ENCODE measurements around the gene PSG4. TPM values are rescaled to one million over a fixed set of nuclear protein-coding genes. Genes with fewer than 3 reads are reported as not detected.
"Not testable (repeated sequence)": the region's sequence is repeated elsewhere in the genome, so short reads cannot be mapped to it uniquely, and the experiment has no call there.

The PSG4 gene
- total and polyA plus RNA-seq, 7 experiments from 2014 or later: 0.21 to 0.66 TPM; not detected in 5

DNA sequence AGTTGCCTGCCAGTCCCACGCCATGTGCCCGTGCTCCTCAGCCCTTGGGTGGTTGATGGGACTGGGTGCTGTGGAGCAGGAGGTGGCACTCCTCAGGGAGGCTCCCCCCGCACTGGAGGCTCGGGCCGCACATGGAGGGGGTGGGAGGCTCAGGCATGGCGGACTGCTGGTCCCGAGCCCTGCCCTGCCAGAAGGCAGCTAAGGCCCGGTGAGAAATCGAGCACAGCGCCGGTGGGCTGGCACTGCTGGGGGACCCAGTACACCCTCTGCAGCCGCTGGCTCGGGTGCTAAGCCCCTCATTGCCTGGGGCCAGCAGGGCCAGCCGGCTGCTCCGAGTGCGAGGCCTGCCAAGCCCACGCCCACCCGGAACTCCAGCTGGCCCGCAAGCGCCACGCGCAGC lies 16.5 kb upstream of the PSG4 start:
- H3K9me3 ChIP-seq (ENCODE audit: control insufficient read depth in 2 of 3, low read length in 3 of 3); POLR2A ChIA-PET; H3K27ac ChIP-seq (ENCODE audit: low read depth, low read length); CTCF ChIA-PET; H3K27me3 ChIP-seq (ENCODE audit: control insufficient read depth in 2 of 2, insufficient read depth in 2 of 2, low read length in 2 of 2); H3K4me1 Mint-ChIP-seq; H3K4me1 ChIP-seq (ENCODE audit: control insufficient read depth in 2 of 2, insufficient read depth in 2 of 2, low read length in 2 of 2); H3K4me3 Mint-ChIP-seq; H3K27ac Mint-ChIP-seq; DNase-seq; intact Hi-C loops (cut with micrococcal nuclease); H3K4me3 ChIP-seq (ENCODE audit: low read length); ATAC-seq; H3K36me3 ChIP-seq (ENCODE audit: control insufficient read depth in 2 of 3, insufficient read depth in 3 of 3, low read length in 3 of 3): not testable (repeated sequence)
- peaks cover 0 to 15% (median 0%) of the 10 kb centered on the region in 5 donors for H3K36me3 Mint-ChIP-seq
- H3K9me3 Mint-ChIP-seq: peaks cover 0 to 84% (median 16%) of the 10 kb centered on the region in 11 donors
- peaks cover 0 to 27% (median 5%) of the 10 kb centered on the region in 5 donors for H3K27me3 Mint-ChIP-seq

DNA sequence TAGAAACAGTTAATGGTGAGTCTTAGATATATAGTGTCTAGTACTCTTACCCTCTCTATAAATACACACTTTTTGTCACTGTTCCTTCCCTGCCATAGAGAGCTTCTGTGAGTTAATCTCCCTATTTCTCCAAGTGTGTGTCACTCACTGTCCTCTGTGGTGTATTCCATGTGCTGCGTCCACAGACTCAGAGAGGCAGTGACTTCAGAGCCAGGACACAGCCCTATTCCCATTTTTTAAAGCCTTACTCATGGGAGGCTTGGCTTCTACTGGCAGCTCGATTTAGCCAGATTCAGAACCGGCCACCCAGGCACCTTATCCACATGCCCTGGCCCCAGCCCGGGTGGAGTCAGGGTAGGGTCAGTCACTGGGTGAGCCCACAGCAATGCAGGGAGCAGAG lies 13.7 kb upstream of the PSG4 start:
- CTCF ChIA-PET; H3K27ac Mint-ChIP-seq; H3K4me1 ChIP-seq (ENCODE audit: control insufficient read depth in 2 of 2, insufficient read depth in 2 of 2, low read length in 2 of 2); H3K27me3 ChIP-seq (ENCODE audit: control insufficient read depth in 2 of 2, insufficient read depth in 2 of 2, low read length in 2 of 2); H3K27ac ChIP-seq (ENCODE audit: low read depth, low read length); ATAC-seq; H3K4me1 Mint-ChIP-seq; H3K36me3 ChIP-seq (ENCODE audit: control insufficient read depth in 2 of 3, insufficient read depth in 3 of 3, low read length in 3 of 3); H3K4me3 Mint-ChIP-seq; POLR2A ChIA-PET; DNase-seq; H3K9me3 ChIP-seq (ENCODE audit: control insufficient read depth in 2 of 3, low read length in 3 of 3); H3K36me3 Mint-ChIP-seq; H3K4me3 ChIP-seq (ENCODE audit: low read length); intact Hi-C loops (cut with micrococcal nuclease): not testable (repeated sequence)
- peaks cover 3 to 32% (median 26%) of the 10 kb centered on the region in 5 donors for H3K27me3 Mint-ChIP-seq
- peaks cover 0 to 57% (median 11%) of the 10 kb centered on the region in 11 donors for H3K9me3 Mint-ChIP-seq

- DNase-seq; H3K36me3 ChIP-seq (ENCODE audit: control insufficient read depth in 2 of 3, insufficient read depth in 3 of 3, low read length in 3 of 3); ATAC-seq; H3K4me1 ChIP-seq (ENCODE audit: control insufficient read depth in 2 of 2, insufficient read depth in 2 of 2, low read length in 2 of 2); POLR2A ChIA-PET; H3K27ac Mint-ChIP-seq; H3K4me3 ChIP-seq (ENCODE audit: low read length); intact Hi-C loops (cut with micrococcal nuclease); H3K9me3 ChIP-seq (ENCODE audit: control insufficient read depth in 2 of 3, low read length in 3 of 3); H3K4me1 Mint-ChIP-seq; H3K4me3 Mint-ChIP-seq; H3K36me3 Mint-ChIP-seq; CTCF ChIA-PET; H3K27me3 ChIP-seq (ENCODE audit: control insufficient read depth in 2 of 2, insufficient read depth in 2 of 2, low read length in 2 of 2); H3K27ac ChIP-seq (ENCODE audit: low read depth, low read length): not testable (repeated sequence)
- Mint-ChIP-seq H3K27me3 (peaks cover 3 to 40% (median 29%) of the 10 kb centered on the region in 5 donors), H3K9me3 (peaks cover 0 to 31% (median 2%) of the 10 kb centered on the region in 11 donors)
Observed at GRCh38 chr19:43215881-43216280, 10.4 kb upstream of the PSG4 start.

DNA sequence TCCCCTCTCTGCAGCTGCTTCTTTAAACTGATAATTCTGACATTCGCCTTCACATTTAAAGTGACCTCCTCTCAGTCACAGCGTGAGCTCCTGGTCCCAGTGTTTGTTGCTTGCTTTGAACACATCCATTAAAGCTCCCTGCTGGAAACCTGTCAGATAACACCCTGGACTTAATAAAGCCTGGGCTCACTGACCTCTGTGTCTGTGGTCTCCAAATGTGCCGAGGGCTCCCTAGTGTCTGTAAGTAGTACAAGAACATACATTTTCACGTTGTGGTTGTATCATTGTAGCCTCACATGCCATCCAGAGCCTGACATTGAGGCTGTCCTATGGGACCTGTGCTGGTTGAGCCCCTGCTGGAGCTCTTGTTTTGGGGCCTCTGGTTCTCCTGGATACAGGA lies 2.6 kb upstream of the PSG4 start:
- ATAC-seq (no peak), DNase-seq (no peak)
- Histone ChIP-seq H3K27me3 (ENCODE audit: control insufficient read depth in 2 of 2, insufficient read depth in 2 of 2, low read length in 2 of 2) (no peaks in the 10 kb centered on the region), H3K4me1 (ENCODE audit: control insufficient read depth in 2 of 2, insufficient read depth in 2 of 2, low read length in 2 of 2) (no peaks in the 10 kb centered on the region), H3K36me3 (ENCODE audit: control insufficient read depth in 2 of 3, insufficient read depth in 3 of 3, low read length in 3 of 3) (no peaks in the 10 kb centered on the region), H3K27ac (ENCODE audit: low read depth, low read length) (no peak overlapping the region), H3K9me3 (ENCODE audit: control insufficient read depth in 2 of 3, low read length in 3 of 3) (no peaks in the 10 kb centered on the region), H3K4me3 (ENCODE audit: low read length) (no peak overlapping the region)
- intact Hi-C loops (cut with micrococcal nuclease): loop anchor here in 1 of 2 donors (5.0 kb wide), 1 partner anchor 309 kb away; no protein-coding TSS in a partner anchor
- H3K4me3 Mint-ChIP-seq: no peak overlapping the region
- ChIA-PET POLR2A (no interaction called here), CTCF (no interaction called here)
- H3K4me1 Mint-ChIP-seq: no peaks in the 10 kb centered on the region
- no peaks in the 10 kb centered on the region for H3K36me3 Mint-ChIP-seq
- no peak overlapping the region for H3K27ac Mint-ChIP-seq
- no peaks in the 10 kb centered on the region for H3K9me3 Mint-ChIP-seq
- H3K27me3 Mint-ChIP-seq: peaks cover 0 to 28% (median 19%) of the 10 kb centered on the region in 5 donors

- peak in 1 of 9 donors; percentile 37 for DNase-seq
- CTCF ChIA-PET; H3K36me3 Mint-ChIP-seq; H3K9me3 Mint-ChIP-seq; POLR2A ChIA-PET; H3K4me3 ChIP-seq (ENCODE audit: low read length); H3K4me3 Mint-ChIP-seq; H3K9me3 ChIP-seq (ENCODE audit: control insufficient read depth in 2 of 3, low read length in 3 of 3); H3K27ac Mint-ChIP-seq; H3K27me3 ChIP-seq (ENCODE audit: control insufficient read depth in 2 of 2, insufficient read depth in 2 of 2, low read length in 2 of 2); ATAC-seq; H3K4me1 ChIP-seq (ENCODE audit: control insufficient read depth in 2 of 2, insufficient read depth in 2 of 2, low read length in 2 of 2); H3K4me1 Mint-ChIP-seq; H3K36me3 ChIP-seq (ENCODE audit: control insufficient read depth in 2 of 3, insufficient read depth in 3 of 3, low read length in 3 of 3); H3K27ac ChIP-seq (ENCODE audit: low read depth, low read length): not testable (repeated sequence)
- intact Hi-C loops (cut with micrococcal nuclease): loop anchor here in 1 of 2 donors (5.0 kb wide), 1 partner anchor 310 kb away; no protein-coding TSS in a partner anchor
- H3K27me3 Mint-ChIP-seq: peaks cover 0 to 23% (median 19%) of the 10 kb centered on the region in 5 donors
Observed at GRCh38 chr19:43207174-43207573, 1.7 kb upstream of the PSG4 start.

- H3K36me3 Mint-ChIP-seq; intact Hi-C loops (cut with micrococcal nuclease): not testable (repeated sequence)
Observed at GRCh38 chr19:43203611-43204010, 1.8 kb downstream of the PSG4 start.

GRCh38 chr19:43201891-43202290 lies 3.5 kb downstream of the PSG4 start:
- ATAC-seq; DNase-seq; H3K27ac ChIP-seq (ENCODE audit: low read depth, low read length); H3K9me3 ChIP-seq (ENCODE audit: control insufficient read depth in 2 of 3, low read length in 3 of 3); intact Hi-C loops (cut with micrococcal nuclease); H3K4me3 ChIP-seq (ENCODE audit: low read length); H3K9me3 Mint-ChIP-seq; H3K27me3 ChIP-seq (ENCODE audit: control insufficient read depth in 2 of 2, insufficient read depth in 2 of 2, low read length in 2 of 2); H3K4me1 ChIP-seq (ENCODE audit: control insufficient read depth in 2 of 2, insufficient read depth in 2 of 2, low read length in 2 of 2); CTCF ChIA-PET; POLR2A ChIA-PET; H3K4me1 Mint-ChIP-seq; H3K36me3 Mint-ChIP-seq; H3K27me3 Mint-ChIP-seq; H3K27ac Mint-ChIP-seq; H3K36me3 ChIP-seq (ENCODE audit: control insufficient read depth in 2 of 3, insufficient read depth in 3 of 3, low read length in 3 of 3): not testable (repeated sequence)
- peak overlapping the region in 1 of 10 donors; percentile 32 for H3K4me3 Mint-ChIP-seq

More at GRCh38 chr19:43203611-43204010, 1.8 kb downstream of the PSG4 start:
- H3K4me1 ChIP-seq (ENCODE audit: control insufficient read depth in 2 of 2, insufficient read depth in 2 of 2, low read length in 2 of 2); CTCF ChIA-PET; POLR2A ChIA-PET; H3K4me1 Mint-ChIP-seq; H3K9me3 Mint-ChIP-seq; H3K27me3 Mint-ChIP-seq; H3K4me3 Mint-ChIP-seq; H3K4me3 ChIP-seq (ENCODE audit: low read length); DNase-seq; H3K27ac ChIP-seq (ENCODE audit: low read depth, low read length); H3K36me3 ChIP-seq (ENCODE audit: control insufficient read depth in 2 of 3, insufficient read depth in 3 of 3, low read length in 3 of 3); H3K9me3 ChIP-seq (ENCODE audit: control insufficient read depth in 2 of 3, low read length in 3 of 3); ATAC-seq; H3K27me3 ChIP-seq (ENCODE audit: control insufficient read depth in 2 of 2, insufficient read depth in 2 of 2, low read length in 2 of 2); H3K27ac Mint-ChIP-seq: not testable (repeated sequence)

Measured in naive thymus-derived CD4-positive, alpha-beta T cell (primary cell).